Measurements from ENCODE around the gene KCNQ2. TPM values are rescaled to one million over a fixed set of nuclear protein-coding genes. Genes with fewer than 3 reads are reported as not detected.

Gene KCNQ2
- total and polyA plus RNA-seq, 4 donors: not detected

DNA sequence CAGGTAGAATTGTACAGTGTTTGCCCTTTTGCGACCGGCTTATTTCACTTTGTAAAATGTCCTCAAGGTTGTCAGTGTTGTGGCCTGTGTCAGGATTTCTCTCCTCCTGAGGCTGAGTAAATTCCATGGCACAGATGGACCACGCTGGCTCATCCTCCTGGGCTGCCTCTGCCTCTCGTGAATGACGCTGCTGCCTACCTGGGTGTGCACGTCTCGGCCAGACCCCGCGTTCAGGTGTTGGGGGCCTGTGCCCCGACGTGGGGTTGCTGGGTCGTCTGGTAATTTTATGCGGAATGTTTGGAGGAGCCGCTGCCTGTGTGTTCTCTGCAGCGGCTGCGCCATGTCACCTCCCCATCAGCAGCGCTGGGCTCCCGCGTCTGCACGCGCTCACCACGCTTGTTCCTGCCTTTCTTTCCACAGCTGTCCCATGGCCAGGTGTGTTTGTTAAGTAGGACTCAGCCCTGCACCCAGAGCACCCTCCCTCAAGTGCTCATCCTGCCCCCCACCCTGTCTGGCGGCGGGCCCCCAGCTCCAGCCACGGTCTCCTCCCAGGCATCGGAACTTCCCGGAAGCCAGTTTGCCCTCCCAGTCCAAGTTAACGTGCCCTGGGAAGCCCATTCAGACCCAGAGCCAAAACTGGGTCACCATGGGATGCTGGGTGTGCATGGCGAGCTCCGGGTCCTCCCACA is 75.2 kb downstream of the KCNQ2 start:
- 83% methylated on average over 30 of the region's 30 CpGs for WGBS
- Histone ChIP-seq H3K27ac (ENCODE audit: low read depth in 1 of 2, low read length in 2 of 2) (no peak overlapping the region), H3K4me1 (ENCODE audit: control insufficient read depth in 4 of 4, insufficient read depth in 4 of 4, low read length in 3 of 4) (no peaks in the 10 kb centered on the region), H3K9ac (ENCODE audit: low read depth in 1 of 2, low read length in 2 of 2) (no peak overlapping the region), H3K36me3 (ENCODE audit: control insufficient read depth in 4 of 4, insufficient read depth in 3 of 4, low read depth in 1 of 4, low read length in 3 of 4) (no peaks in the 10 kb centered on the region), H3K4me3 (ENCODE audit: low read depth in 1 of 3, low read length in 3 of 3) (no peak overlapping the region), H3K9me3 (ENCODE audit: control insufficient read depth in 4 of 4, low read length in 3 of 4) (no peaks in the 10 kb centered on the region), H3K27me3 (ENCODE audit: control insufficient read depth in 4 of 4, insufficient read depth in 4 of 4, low read length in 3 of 4) (no peaks in the 10 kb centered on the region)
- DNase-seq (ENCODE audit: low spot score): no peak
- TF ChIP-seq HNF4A (conservative IDR thresholded peaks at IDR 0.05) (no peak), ZBTB33 (IDR thresholded peaks at IDR 0.05) (no peak), HNF4G (IDR thresholded peaks at IDR 0.05) (no peak), REST (IDR thresholded peaks at IDR 0.05) (no peak), FOXA1 (IDR thresholded peaks at IDR 0.05) (no peak)
- TF ChIP-seq, protein P1, sequence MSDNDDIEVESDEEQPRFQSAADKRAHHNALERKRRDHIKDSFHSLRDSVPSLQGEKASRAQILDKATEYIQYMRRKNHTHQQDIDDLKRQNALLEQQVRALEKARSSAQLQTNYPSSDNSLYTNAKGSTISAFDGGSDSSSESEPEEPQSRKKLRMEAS (IDR thresholded peaks at IDR 0.05): no peak
- TF ChIP-seq, protein P2, sequence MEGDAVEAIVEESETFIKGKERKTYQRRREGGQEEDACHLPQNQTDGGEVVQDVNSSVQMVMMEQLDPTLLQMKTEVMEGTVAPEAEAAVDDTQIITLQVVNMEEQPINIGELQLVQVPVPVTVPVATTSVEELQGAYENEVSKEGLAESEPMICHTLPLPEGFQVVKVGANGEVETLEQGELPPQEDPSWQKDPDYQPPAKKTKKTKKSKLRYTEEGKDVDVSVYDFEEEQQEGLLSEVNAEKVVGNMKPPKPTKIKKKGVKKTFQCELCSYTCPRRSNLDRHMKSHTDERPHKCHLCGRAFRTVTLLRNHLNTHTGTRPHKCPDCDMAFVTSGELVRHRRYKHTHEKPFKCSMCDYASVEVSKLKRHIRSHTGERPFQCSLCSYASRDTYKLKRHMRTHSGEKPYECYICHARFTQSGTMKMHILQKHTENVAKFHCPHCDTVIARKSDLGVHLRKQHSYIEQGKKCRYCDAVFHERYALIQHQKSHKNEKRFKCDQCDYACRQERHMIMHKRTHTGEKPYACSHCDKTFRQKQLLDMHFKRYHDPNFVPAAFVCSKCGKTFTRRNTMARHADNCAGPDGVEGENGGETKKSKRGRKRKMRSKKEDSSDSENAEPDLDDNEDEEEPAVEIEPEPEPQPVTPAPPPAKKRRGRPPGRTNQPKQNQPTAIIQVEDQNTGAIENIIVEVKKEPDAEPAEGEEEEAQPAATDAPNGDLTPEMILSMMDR (IDR thresholded peaks at IDR 0.05; ENCODE audit: low read depth, low read length, missing input control): no peak

GRCh38 chr20:63396300-63396699 is 76.2 kb downstream of the KCNQ2 start:
- H3K27me3 ChIP-seq (ENCODE audit: control insufficient read depth in 4 of 4, insufficient read depth in 4 of 4, low read length in 3 of 4): no peaks in the 10 kb centered on the region
- TF ChIP-seq JUND (IDR thresholded peaks at IDR 0.05) (no peak), YY1 (IDR thresholded peaks at IDR 0.05) (no peak), TAF1 (conservative IDR thresholded peaks at IDR 0.05) (no peak), EGR1 (IDR thresholded peaks at IDR 0.05; ENCODE audit: low read depth in 2 of 2) (no peak)

More at GRCh38 chr20:63396300-63396699, 76.2 kb downstream of the KCNQ2 start:
- H3K36me3 ChIP-seq (ENCODE audit: control insufficient read depth in 4 of 4, insufficient read depth in 3 of 4, low read depth in 1 of 4, low read length in 3 of 4): no peaks in the 10 kb centered on the region
- H3K27ac ChIP-seq (ENCODE audit: low read depth in 1 of 2, low read length in 2 of 2): no peak overlapping the region
- 87% methylated on average over 12 of the region's 12 CpGs for WGBS
- H3K4me3 ChIP-seq (ENCODE audit: low read depth in 1 of 3, low read length in 3 of 3): no peak overlapping the region
- no peak for DNase-seq (ENCODE audit: low spot score)
- no peaks in the 10 kb centered on the region for H3K4me1 ChIP-seq (ENCODE audit: control insufficient read depth in 4 of 4, insufficient read depth in 4 of 4, low read length in 3 of 4)
- no peak overlapping the region for H3K9ac ChIP-seq (ENCODE audit: low read depth in 1 of 2, low read length in 2 of 2)
- H3K9me3 ChIP-seq (ENCODE audit: control insufficient read depth in 4 of 4, low read length in 3 of 4): peaks cover 0 to 3% (median 2%) of the 10 kb centered on the region in 4 donors
